Measurements from ENCODE around the gene NANS.

NANS gene

GRCh38 chr9:98040212-98040611 is 16.3 kb upstream of the NANS start:
- H3K4me1 ChIP-seq (ENCODE audit: control insufficient read depth, insufficient read depth, low read length), result peaks cover 31% of the 10 kb centered on the region
- H3K9me3 ChIP-seq (replicated peaks; ENCODE audit: low read length), result no peaks in the 10 kb centered on the region
- no peak overlapping the region for H3K4me2 ChIP-seq (ENCODE audit: low read length)
- no peak overlapping the region for H3K4me3 ChIP-seq (ENCODE audit: low read length)
- no peaks in the 10 kb centered on the region for H3K27me3 ChIP-seq (ENCODE audit: control insufficient read depth, insufficient read depth, low read length)
- no peak overlapping the region for H3K9ac ChIP-seq (ENCODE audit: low read depth, low read length)
- no peaks in the 10 kb centered on the region for H3K36me3 ChIP-seq (ENCODE audit: insufficient read depth, low read length)

DNA sequence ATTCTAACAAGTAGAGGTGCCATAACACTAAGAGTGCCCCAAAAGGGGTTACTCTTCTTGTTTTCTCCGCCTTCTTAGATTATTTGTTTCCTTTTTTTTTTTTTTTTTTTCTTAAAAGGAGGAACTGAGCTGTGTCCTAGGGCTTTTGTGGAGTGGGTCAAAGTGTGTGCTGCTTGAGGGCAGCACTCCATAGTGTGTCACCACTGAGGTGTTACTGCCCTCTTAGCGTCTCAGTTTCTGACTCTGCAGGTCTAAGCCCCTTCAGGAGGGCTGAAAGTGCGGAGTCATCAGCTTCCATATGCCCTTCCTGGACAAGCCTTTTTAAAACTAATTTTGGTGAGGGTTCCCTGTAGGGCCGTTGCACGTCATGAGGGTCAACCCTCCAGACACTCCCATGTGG is 12.6 kb upstream of the NANS start:
- Histone ChIP-seq H3K4me1 (ENCODE audit: control insufficient read depth, insufficient read depth, low read length) (peaks cover 16% of the 10 kb centered on the region), H3K9ac (ENCODE audit: low read depth, low read length) (no peak overlapping the region), H3K4me3 (ENCODE audit: low read length) (no peak overlapping the region), H3K36me3 (ENCODE audit: insufficient read depth, low read length) (no peaks in the 10 kb centered on the region), H3K4me2 (ENCODE audit: low read length) (no peak overlapping the region), H3K27me3 (ENCODE audit: control insufficient read depth, insufficient read depth, low read length) (no peaks in the 10 kb centered on the region), H3K9me3 (replicated peaks; ENCODE audit: low read length) (no peaks in the 10 kb centered on the region)

GRCh38 chr9:98045234-98046179 is 11.0 kb upstream of the NANS start:
- Histone ChIP-seq H3K4me2 (ENCODE audit: low read length) (peak overlapping the region; percentile 76), H3K36me3 (ENCODE audit: insufficient read depth, low read length) (no peaks in the 10 kb centered on the region), H3K4me3 (ENCODE audit: low read length) (peak overlapping the region; percentile 68), H3K9me3 (replicated peaks; ENCODE audit: low read length) (no peaks in the 10 kb centered on the region), H3K4me1 (ENCODE audit: control insufficient read depth, insufficient read depth, low read length) (peaks cover 12% of the 10 kb centered on the region), H3K9ac (ENCODE audit: low read depth, low read length) (peak overlapping the region; percentile 71), H3K27me3 (ENCODE audit: control insufficient read depth, insufficient read depth, low read length) (no peaks in the 10 kb centered on the region)

GRCh38 chr9:98046180-98046543 is 10.4 kb upstream of the NANS start:
- Histone ChIP-seq H3K27me3 (ENCODE audit: control insufficient read depth, insufficient read depth, low read length) (no peaks in the 10 kb centered on the region), H3K9ac (ENCODE audit: low read depth, low read length) (peak overlapping the region; percentile 71), H3K4me1 (ENCODE audit: control insufficient read depth, insufficient read depth, low read length) (peaks cover 12% of the 10 kb centered on the region), H3K4me3 (ENCODE audit: low read length) (peak overlapping the region; percentile 68), H3K36me3 (ENCODE audit: insufficient read depth, low read length) (no peaks in the 10 kb centered on the region), H3K9me3 (replicated peaks; ENCODE audit: low read length) (no peaks in the 10 kb centered on the region), H3K4me2 (ENCODE audit: low read length) (peak overlapping the region; percentile 76)

DNA sequence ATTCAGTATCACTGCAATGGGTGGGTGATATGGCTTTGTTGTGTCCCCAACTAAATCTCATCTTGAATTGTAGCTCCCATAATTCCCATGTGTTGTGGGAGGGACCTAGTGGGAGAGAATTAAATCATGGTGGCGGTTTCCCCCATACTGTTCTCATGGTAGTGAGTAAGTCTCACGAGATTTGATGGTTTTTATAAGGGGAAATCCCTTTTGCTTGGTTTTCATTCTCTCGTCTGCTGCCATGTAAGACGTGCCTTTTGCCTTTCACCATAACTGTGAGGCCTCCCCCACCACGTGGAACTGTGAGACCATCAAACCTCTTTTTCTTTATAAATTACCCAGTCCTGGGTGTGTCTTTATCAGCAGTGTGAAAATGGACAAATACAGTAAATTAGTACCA is 9.5 kb upstream of the NANS start:
- Histone ChIP-seq H3K27me3 (ENCODE audit: control insufficient read depth, insufficient read depth, low read length) (no peaks in the 10 kb centered on the region), H3K4me3 (ENCODE audit: low read length) (no peak overlapping the region), H3K9me3 (replicated peaks; ENCODE audit: low read length) (no peaks in the 10 kb centered on the region), H3K4me1 (ENCODE audit: control insufficient read depth, insufficient read depth, low read length) (peaks cover 12% of the 10 kb centered on the region), H3K36me3 (ENCODE audit: insufficient read depth, low read length) (no peaks in the 10 kb centered on the region), H3K9ac (ENCODE audit: low read depth, low read length) (no peak overlapping the region), H3K4me2 (ENCODE audit: low read length) (no peak overlapping the region)

GRCh38 chr9:98049288-98050072 is 7.1 kb upstream of the NANS start:
- Histone ChIP-seq H3K4me2 (ENCODE audit: low read length) (no peak overlapping the region), H3K27me3 (ENCODE audit: control insufficient read depth, insufficient read depth, low read length) (no peaks in the 10 kb centered on the region), H3K9ac (ENCODE audit: low read depth, low read length) (no peak overlapping the region), H3K36me3 (ENCODE audit: insufficient read depth, low read length) (no peaks in the 10 kb centered on the region), H3K4me3 (ENCODE audit: low read length) (no peak overlapping the region), H3K4me1 (ENCODE audit: control insufficient read depth, insufficient read depth, low read length) (peaks cover 12% of the 10 kb centered on the region), H3K9me3 (replicated peaks; ENCODE audit: low read length) (no peaks in the 10 kb centered on the region)

GRCh38 chr9:98050351-98050750 is 6.2 kb upstream of the NANS start:
- Histone ChIP-seq H3K4me2 (ENCODE audit: low read length) (no peak overlapping the region), H3K9ac (ENCODE audit: low read depth, low read length) (no peak overlapping the region)

DNA sequence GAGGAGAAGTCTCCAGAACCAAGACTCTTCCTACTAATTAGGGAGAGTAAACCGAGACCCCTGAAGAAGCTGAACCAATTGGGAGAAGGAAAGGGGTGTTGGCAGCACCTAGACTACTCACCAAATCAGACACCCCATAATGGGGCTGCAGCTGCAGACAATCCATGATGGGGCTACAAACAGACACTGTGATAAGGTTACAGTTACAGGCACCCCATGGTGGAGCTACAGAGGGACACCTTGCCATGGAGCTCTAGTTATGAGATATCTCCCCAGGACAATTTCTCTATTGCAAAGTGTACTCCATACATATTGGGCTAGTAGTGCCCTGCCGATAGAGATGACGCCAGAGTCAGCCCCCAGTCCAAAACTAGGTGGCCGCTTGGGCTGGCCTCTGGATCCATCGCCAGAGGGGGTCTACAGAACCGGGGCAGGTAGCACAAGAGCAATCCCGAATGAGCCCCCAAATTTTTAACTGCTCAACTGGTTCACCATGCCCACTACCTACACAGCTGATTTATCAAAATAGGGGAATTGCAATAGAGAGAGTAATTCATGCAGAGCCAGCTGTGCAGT is 2.1 kb upstream of the NANS start:
- Histone ChIP-seq H3K36me3 (ENCODE audit: insufficient read depth, low read length) (peaks cover 5% of the 10 kb centered on the region), H3K4me1 (ENCODE audit: control insufficient read depth, insufficient read depth, low read length) (peaks cover 20% of the 10 kb centered on the region), H3K9ac (ENCODE audit: low read depth, low read length) (no peak overlapping the region), H3K9me3 (replicated peaks; ENCODE audit: low read length) (no peaks in the 10 kb centered on the region), H3K4me3 (ENCODE audit: low read length) (no peak overlapping the region), H3K27me3 (ENCODE audit: control insufficient read depth, insufficient read depth, low read length) (no peaks in the 10 kb centered on the region), H3K4me2 (ENCODE audit: low read length) (no peak overlapping the region)

More at GRCh38 chr9:98050351-98050750, 6.2 kb upstream of the NANS start:
- no peaks in the 10 kb centered on the region for H3K36me3 ChIP-seq (ENCODE audit: insufficient read depth, low read length)
- no peaks in the 10 kb centered on the region for H3K9me3 ChIP-seq (replicated peaks; ENCODE audit: low read length)
- peaks cover 7% of the 10 kb centered on the region for H3K4me1 ChIP-seq (ENCODE audit: control insufficient read depth, insufficient read depth, low read length)
- H3K27me3 ChIP-seq (ENCODE audit: control insufficient read depth, insufficient read depth, low read length), result no peaks in the 10 kb centered on the region
- H3K4me3 ChIP-seq (ENCODE audit: low read length), result no peak overlapping the region

DNA sequence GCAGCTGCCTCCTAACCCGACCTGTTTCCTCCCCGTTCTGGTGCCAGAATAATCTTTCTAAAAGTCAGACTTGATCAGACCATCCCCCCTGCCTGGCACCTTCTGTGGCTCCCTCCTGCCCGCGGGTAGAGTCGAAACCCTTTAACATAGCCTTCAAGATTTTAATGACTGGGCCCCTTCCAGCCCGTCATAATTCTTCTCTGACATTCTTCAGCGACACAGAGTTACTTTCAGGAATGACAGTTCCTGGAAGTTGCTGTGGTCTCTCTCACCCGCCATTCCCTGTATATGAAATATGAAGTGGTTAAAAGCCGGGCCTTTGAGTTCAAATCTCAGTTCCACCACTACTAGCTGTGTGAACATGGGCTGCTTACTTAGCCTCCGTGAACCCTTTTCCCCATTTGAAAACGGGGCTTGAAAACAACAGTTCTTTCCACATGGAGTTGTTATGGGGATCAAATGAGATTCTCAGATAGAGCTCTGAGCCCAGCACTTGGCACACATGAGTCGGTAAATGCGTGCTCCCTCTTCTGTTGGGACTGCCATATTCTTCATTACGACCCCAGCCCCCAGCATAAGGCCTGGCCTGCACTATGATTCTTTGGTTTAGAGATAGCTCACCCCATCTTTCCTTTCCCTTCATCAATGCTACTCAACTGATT is 737 bp downstream of the NANS start:
- Histone ChIP-seq H3K4me1 (ENCODE audit: control insufficient read depth, insufficient read depth, low read length) (peaks cover 20% of the 10 kb centered on the region), H3K4me3 (ENCODE audit: low read length) (peak overlapping the region; percentile 79), H3K9me3 (replicated peaks; ENCODE audit: low read length) (no peaks in the 10 kb centered on the region), H3K4me2 (ENCODE audit: low read length) (peak overlapping the region; percentile 95), H3K27me3 (ENCODE audit: control insufficient read depth, insufficient read depth, low read length) (no peaks in the 10 kb centered on the region), H3K36me3 (ENCODE audit: insufficient read depth, low read length) (peaks cover 16% of the 10 kb centered on the region), H3K9ac (ENCODE audit: low read depth, low read length) (peak overlapping the region; percentile 87)

- Histone ChIP-seq H3K4me1 (ENCODE audit: control insufficient read depth, insufficient read depth, low read length) (peaks cover 22% of the 10 kb centered on the region), H3K27me3 (ENCODE audit: control insufficient read depth, insufficient read depth, low read length) (no peaks in the 10 kb centered on the region), H3K4me2 (ENCODE audit: low read length) (no peak overlapping the region), H3K9me3 (replicated peaks; ENCODE audit: low read length) (no peaks in the 10 kb centered on the region), H3K9ac (ENCODE audit: low read depth, low read length) (no peak overlapping the region), H3K36me3 (ENCODE audit: insufficient read depth, low read length) (peaks cover 43% of the 10 kb centered on the region), H3K4me3 (ENCODE audit: low read length) (no peak overlapping the region)
Observed at GRCh38 chr9:98062161-98062560, 5.6 kb downstream of the NANS start.

Measured in skeletal muscle satellite cell (primary cell).